K562 (cell line): Measurements from ENCODE around the gene PPARD. TPM values are rescaled to one million over a fixed set of nuclear protein-coding genes. Genes with fewer than 3 reads are reported as not detected.
A peak's percentile ranks its signal among the peaks of the same experiment; 100 is the strongest.

Source experiments
- ARNT ChIP-seq, 2 experiments: fragments of 450-650 bp; IDR thresholded peaks; 2 replicates each; pipeline ENCODE4 v1.6.1; 2016; ENCODE audit warnings: mild to moderate bottlenecking in 1 of 2
- BRD4 ChIP-seq: fragments of 200-600 bp; sonication (generic); IDR thresholded peaks from 2 replicates; pipeline ENCODE4 v1.6.1; 2017; ENCODE audit warnings: inconsistent platforms
- BRD9 ChIP-seq: fragments of 450-650 bp; IDR thresholded peaks from 2 replicates; pipeline ENCODE4 v1.6.1; 2018; ENCODE audit warnings: low read depth; ENCODE audit not compliant: partially characterized antibody
- CBX8 ChIP-seq: fragments of 200-600 bp; sonication (generic); IDR thresholded peaks from 2 replicates; pipeline ENCODE4 v1.6.1; 2012; ENCODE audit warnings: borderline replicate concordance, mixed run types, low read depth, mild to moderate bottlenecking, moderate library complexity, mixed read lengths, low read length, control low read depth, inconsistent platforms; ENCODE audit not compliant: poor library complexity, severe bottlenecking; ENCODE audit errors: extremely low read depth
- DMBX1 ChIP-seq: fragments of 250-450 bp; sonication (Bioruptor Pico); IDR thresholded peaks from 2 replicates; pipeline ENCODE4 v1.8.0; 2022; ENCODE audit warnings: inconsistent platforms, mild to moderate bottlenecking, moderate library complexity, borderline replicate concordance
- KLF13 ChIP-seq: fragments of 450-650 bp; IDR thresholded peaks from 2 replicates; pipeline ENCODE4 v1.6.1; 2016; ENCODE audit warnings: missing genetic modification characterization, low read depth, mild to moderate bottlenecking, missing compliant biosample characterization, moderate library complexity, borderline replicate concordance
- MAFK ChIP-seq: IDR thresholded peaks from 2 replicates; pipeline ENCODE4 v1.6.1; 2011; ENCODE audit warnings: low read length, improper control_type of control experiment
- NBN ChIP-seq: fragments of 450-650 bp; IDR thresholded peaks from 2 replicates; pipeline ENCODE4 v1.6.1; 2016; ENCODE audit warnings: low read depth, mild to moderate bottlenecking
- NFE2L1 ChIP-seq: fragments of 450-650 bp; IDR thresholded peaks from 2 replicates; pipeline ENCODE4 v1.6.1; 2016; ENCODE audit warnings: missing genetic modification characterization, low read depth, mild to moderate bottlenecking, missing compliant biosample characterization, moderate library complexity, borderline replicate concordance
- NR1H2 ChIP-seq: sonication (generic); formaldehyde crosslinking; IDR thresholded peaks from 2 replicates; pipeline ENCODE4 v1.4.0; 2020; ENCODE audit warnings: mild to moderate bottlenecking, missing genetic modification reagents
- PCBP1 ChIP-seq: fragments of 200-400 bp; formaldehyde crosslinking; IDR thresholded peaks from 2 replicates; pipeline ENCODE4 v1.6.1; 2018; ENCODE audit warnings: mild to moderate bottlenecking, low read depth, low read length; ENCODE audit not compliant: poor library complexity, severe bottlenecking
- PHB2 ChIP-seq: fragments of 450-650 bp; IDR thresholded peaks from 2 replicates; pipeline ENCODE4 v1.6.1; 2017; ENCODE audit warnings: low read depth
- PTTG1 ChIP-seq: fragments of 450-650 bp; IDR thresholded peaks from 2 replicates; pipeline ENCODE4 v1.6.1; 2016; ENCODE audit warnings: low read depth, mild to moderate bottlenecking, missing genetic modification characterization, missing compliant biosample characterization
- PYGO2 ChIP-seq: fragments of 450-650 bp; IDR thresholded peaks from 2 replicates; pipeline ENCODE4 v1.6.1; 2016; ENCODE audit warnings: mild to moderate bottlenecking, missing genetic modification characterization, moderate library complexity, missing compliant biosample characterization
- SIRT6 ChIP-seq: IDR thresholded peaks from one replicate; pipeline ENCODE4 v1.6.1; 2012; ENCODE audit warnings: low read depth, mild to moderate bottlenecking, control low read depth, inconsistent platforms, low read length, moderate library complexity
- SMARCA4 ChIP-seq: fragments of 450-650 bp; IDR thresholded peaks from 2 replicates; pipeline ENCODE4 v1.6.1; 2016
- SMARCB1 ChIP-seq: IDR thresholded peaks from 2 replicates; pipeline ENCODE4 v1.6.1; 2011; ENCODE audit warnings: improper control_type of control experiment, low read depth; ENCODE audit not compliant: insufficient read length
- SRSF1 ChIP-seq: fragments of 200-400 bp; formaldehyde crosslinking; IDR thresholded peaks from 2 replicates; pipeline ENCODE4 v1.6.1; 2017; ENCODE audit warnings: mild to moderate bottlenecking, low read depth, low read length, moderate library complexity
- TBP ChIP-seq: optimal IDR thresholded peaks from 2 replicates; pipeline ENCODE3; 2011; ENCODE audit warnings: low read depth, low read length, improper control_type of control experiment
- TCFL5 ChIP-seq: fragments of 250-450 bp; sonication (Bioruptor Pico); conservative IDR thresholded peaks from 2 replicates; pipeline ENCODE4 v1.6.1; 2021; ENCODE audit warnings: mild to moderate bottlenecking, moderate library complexity, matching md5 sums
- ZNF79 ChIP-seq: fragments of 250-450 bp; sonication (Bioruptor Pico); IDR thresholded peaks from 2 replicates; pipeline ENCODE4 v1.4.0; 2020; ENCODE audit warnings: low read depth, mild to moderate bottlenecking, moderate library complexity
- polyA plus RNA-seq, 8 experiments: library from polyadenylated mRNA; depleted of rRNA in 4 of 8; stranded (reverse) in 5 of 8; unstranded in 3 of 8; fragments of >200 nt; fragmentation: Nextera tagmentation in 2 of 8; fragmentation: Illumina TruSeq in 1 of 8; extraction: Ambion mirVana in 2 of 8; extraction: Trizol in 1 of 8; gene quantifications; 2 replicates each; pipeline versions ENCODE4 v1.2.1 to v1.2.3, GENCODE V29; 2011 to 2014; ENCODE audit warnings: inconsistent platforms in 1 of 8, missing spikeins in 1 of 8
- total RNA-seq, 7 experiments: library from RNA; depleted of rRNA in 6 of 7; stranded (reverse); fragments of >200 nt in 6 of 7; fragmentation: Illumina TruSeq in 2 of 7; extraction: Trizol in 2 of 7; gene quantifications; 2 replicates each; pipeline versions ENCODE4 v1.2.1 to v1.2.3, GENCODE V29; 2011 to 2021; ENCODE audit warnings: low replicate concordance in 1 of 7
- TF ChIP-seq, protein P1 (sequence below): fragments of 450-650 bp; conservative IDR thresholded peaks from 2 replicates; pipeline ENCODE4 v1.6.1; 2016; ENCODE audit warnings: missing genetic modification characterization, low read depth, mild to moderate bottlenecking, missing compliant biosample characterization, moderate library complexity
- TF ChIP-seq, protein P2 (sequence below): fragments of 450-650 bp; formaldehyde crosslinking; IDR thresholded peaks from 2 replicates; pipeline ENCODE4 v1.4.0; 2022; ENCODE audit warnings: missing genetic modification characterization
- TF ChIP-seq, protein P3 (sequence below): fragments of 450-650 bp; formaldehyde crosslinking; IDR thresholded peaks from 2 replicates; pipeline ENCODE4 v1.4.0; 2022; ENCODE audit warnings: mild to moderate bottlenecking, moderate library complexity

PPARD gene
- total and polyA plus RNA-seq, 9 of the 15 experiments (the other 6 are each of a cell fraction or from before 2014, with no cell fraction given) = 0.14 to 13.2 (median 3.8) TPM

DNA sequence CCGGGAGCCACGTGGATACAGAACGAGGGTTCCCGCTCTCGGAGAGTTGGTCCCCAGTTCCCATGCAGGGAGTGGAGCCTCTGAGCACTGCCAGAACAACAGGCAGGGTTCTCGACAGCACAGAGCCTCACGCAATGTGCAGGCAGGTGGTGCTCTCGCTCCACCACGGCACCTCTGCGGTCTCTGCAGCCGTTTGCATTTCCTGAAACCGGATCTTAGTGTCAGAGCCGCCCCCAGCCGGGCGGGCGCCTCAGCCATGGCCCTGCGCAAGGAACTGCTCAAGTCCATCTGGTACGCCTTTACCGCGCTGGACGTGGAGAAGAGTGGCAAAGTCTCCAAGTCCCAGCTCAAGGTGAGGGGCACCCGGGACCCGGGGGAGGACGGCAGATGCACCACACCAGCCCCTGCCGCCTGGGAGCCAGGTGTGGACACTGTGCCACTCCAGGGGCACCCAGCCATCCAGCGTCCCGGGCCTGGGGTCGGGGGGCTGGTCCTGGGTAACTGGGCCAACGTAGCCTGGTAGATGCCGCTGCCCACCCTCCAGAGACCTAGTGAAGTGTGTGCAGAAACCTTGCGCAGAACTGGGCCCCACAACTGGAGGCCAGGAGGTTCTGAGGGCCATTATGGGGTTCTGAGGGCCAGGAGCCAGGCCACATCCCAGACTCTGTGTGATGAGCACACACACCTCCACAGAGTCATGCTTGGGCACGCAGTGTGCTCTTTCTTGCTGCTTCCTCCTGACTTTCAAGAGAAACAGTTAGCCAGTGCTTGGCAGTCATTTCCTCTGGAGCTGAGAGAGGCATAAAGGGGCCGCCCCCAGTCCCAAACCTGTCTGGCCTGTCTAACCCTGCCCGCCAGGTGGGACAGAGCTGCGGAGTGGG lies 44.5 kb upstream of the PPARD start, which contains the start of gene DEF6 (continued):
- TF ChIP-seq, protein P1, sequence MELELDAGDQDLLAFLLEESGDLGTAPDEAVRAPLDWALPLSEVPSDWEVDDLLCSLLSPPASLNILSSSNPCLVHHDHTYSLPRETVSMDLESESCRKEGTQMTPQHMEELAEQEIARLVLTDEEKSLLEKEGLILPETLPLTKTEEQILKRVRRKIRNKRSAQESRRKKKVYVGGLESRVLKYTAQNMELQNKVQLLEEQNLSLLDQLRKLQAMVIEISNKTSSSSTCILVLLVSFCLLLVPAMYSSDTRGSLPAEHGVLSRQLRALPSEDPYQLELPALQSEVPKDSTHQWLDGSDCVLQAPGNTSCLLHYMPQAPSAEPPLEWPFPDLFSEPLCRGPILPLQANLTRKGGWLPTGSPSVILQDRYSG (tag) = no peak
- TF ChIP-seq CBX8 = no peak
- TF ChIP-seq, protein P2, sequence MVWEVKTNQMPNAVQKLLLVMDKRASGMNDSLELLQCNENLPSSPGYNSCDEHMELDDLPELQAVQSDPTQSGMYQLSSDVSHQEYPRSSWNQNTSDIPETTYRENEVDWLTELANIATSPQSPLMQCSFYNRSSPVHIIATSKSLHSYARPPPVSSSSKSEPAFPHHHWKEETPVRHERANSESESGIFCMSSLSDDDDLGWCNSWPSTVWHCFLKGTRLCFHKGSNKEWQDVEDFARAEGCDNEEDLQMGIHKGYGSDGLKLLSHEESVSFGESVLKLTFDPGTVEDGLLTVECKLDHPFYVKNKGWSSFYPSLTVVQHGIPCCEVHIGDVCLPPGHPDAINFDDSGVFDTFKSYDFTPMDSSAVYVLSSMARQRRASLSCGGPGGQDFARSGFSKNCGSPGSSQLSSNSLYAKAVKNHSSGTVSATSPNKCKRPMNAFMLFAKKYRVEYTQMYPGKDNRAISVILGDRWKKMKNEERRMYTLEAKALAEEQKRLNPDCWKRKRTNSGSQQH (CRISPR knock-in tag) = no peak
- no peak for TF ChIP-seq NFE2L1
- 0 out of 2 replicates have a peak, but pooled peaks have one; percentile 48 for TF ChIP-seq SRSF1
- no peak for TF ChIP-seq NBN
- peak; percentile 63; the same call in 1 of the 2 replicates for TF ChIP-seq BRD4
- TF ChIP-seq SMARCA4 = 0 out of 2 replicates have a peak, but pooled peaks have one; percentile 29
- no peak for TF ChIP-seq SIRT6
- no peak for TF ChIP-seq PTTG1 (tag)
- peak; percentile 60 for TF ChIP-seq BRD9
- TF ChIP-seq KLF13 = peak; percentile 34; the same call in 1 of the 2 replicates
- TF ChIP-seq ARNT (IDR thresholded peaks at IDR 0.05) = no peak
- TF ChIP-seq NR1H2 (CRISPR knock-in tag) = no peak
- no peak for TF ChIP-seq DMBX1 (CRISPR knock-in tag)
- TF ChIP-seq ZNF79 (CRISPR knock-in tag) = no peak
- TF ChIP-seq TCFL5 (CRISPR knock-in tag) = no peak
- TF ChIP-seq SMARCB1 = no peak
- TF ChIP-seq PHB2 = no peak
- no peak for TF ChIP-seq PCBP1
- peak; percentile 55 for TF ChIP-seq MAFK
- peak; percentile 75 for TF ChIP-seq TBP
- TF ChIP-seq, protein P3, sequence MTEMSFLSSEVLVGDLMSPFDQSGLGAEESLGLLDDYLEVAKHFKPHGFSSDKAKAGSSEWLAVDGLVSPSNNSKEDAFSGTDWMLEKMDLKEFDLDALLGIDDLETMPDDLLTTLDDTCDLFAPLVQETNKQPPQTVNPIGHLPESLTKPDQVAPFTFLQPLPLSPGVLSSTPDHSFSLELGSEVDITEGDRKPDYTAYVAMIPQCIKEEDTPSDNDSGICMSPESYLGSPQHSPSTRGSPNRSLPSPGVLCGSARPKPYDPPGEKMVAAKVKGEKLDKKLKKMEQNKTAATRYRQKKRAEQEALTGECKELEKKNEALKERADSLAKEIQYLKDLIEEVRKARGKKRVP (CRISPR knock-in tag) = no peak
- no peak for TF ChIP-seq PYGO2 (tag)
